Bone marrow (tissue), 2 donors: Measurements from ENCODE around the gene CUL5.
A peak's percentile ranks its signal among the peaks of the same experiment; 100 is the strongest.
"Not testable (repeated sequence)": the region's sequence is repeated elsewhere in the genome, so short reads cannot be mapped to it uniquely, and the experiment has no call there.

Experiments used
- DNase-seq, 2 donors: peaks; one replicate each; lab custom pipeline; 2025; lab: John Stamatoyannopoulos, UW

CUL5 gene

DNA sequence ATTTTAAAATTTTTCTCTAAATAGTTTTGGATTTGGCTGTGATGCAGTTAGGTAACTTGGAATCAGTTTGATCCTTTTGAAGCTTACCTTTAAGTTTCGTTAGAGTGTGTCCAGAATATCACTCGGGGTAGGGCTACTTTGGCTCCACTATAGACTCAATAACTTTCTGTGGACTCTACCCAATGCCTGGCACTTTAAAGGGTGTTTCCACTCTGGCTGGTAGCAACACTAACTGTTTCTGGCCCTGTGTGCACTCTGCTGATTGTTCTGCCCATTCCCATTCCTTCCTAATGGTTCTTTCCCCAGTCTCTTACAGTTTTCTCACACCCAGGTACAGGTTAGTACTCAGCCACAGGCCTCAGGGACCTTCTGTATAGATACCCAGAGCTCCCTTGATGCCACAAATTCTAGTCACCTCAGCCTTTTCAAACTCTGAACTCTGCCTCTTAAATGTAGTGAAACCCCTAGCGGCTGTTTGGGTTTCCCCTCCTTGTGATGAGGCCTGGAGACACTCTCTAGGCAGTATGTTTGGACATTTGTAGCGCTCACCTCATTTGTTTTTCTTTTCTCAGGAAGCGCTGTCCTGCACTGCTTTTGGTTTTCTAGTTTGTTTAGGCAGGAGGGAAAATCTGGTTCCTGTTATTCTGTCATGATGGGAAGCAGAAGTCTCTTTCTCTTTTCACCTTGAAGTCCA lies 16.8 kb downstream of the CUL5 start:
- DNase-seq, result peak in 1 of 2 donors; percentile 2

DNA sequence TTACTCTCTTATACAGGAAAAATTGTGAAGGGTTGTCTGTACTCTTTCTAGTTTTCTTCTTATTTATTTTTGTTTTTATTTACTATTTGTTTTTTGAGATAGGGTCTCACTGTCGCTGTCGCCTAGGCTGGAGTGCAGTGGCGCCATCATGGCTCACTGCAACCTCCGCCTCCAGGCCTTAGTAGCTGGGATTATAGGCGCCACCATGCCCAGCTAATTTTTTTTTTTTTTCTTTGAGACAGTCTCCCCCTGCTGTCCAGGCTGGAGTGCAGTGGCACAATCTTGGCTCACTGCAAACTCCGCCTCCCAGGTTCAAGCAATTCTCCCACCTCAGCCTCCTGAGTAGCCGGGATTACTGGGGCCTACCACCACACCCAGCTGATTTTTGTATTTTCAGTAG lies 18.4 kb downstream of the CUL5 start:
- DNase-seq, result no peak

DNA sequence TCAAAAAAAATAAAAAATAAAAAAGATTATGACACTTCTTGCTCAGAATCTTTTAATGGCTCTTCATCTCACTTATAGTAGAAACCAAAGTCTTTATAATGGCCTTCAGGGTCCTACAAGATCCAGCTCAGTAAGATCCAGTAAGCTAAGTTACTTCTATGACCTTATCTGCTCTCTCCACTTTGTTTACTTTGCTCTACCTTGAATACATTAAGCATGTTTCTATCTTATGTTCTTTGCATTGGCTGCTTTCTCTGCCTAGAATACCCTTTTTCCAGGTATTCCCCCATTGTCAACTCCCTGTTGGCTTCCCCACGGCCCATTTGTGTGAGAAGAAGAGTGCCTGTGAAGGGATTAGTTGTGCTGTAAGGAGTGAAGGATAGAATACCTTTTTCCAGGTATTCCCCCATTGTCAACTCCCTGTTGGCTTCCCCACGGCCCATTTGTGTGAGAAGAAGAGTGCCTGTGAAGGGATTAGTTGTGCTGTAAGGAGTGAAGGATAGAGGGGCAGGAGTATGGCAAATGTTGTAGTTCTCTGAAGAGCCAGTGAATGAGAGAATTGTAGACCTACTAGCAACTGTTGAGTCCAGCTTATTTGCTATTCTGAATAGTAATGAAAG lies 20.2 kb downstream of the CUL5 start:
- not testable (repeated sequence) for DNase-seq

DNA sequence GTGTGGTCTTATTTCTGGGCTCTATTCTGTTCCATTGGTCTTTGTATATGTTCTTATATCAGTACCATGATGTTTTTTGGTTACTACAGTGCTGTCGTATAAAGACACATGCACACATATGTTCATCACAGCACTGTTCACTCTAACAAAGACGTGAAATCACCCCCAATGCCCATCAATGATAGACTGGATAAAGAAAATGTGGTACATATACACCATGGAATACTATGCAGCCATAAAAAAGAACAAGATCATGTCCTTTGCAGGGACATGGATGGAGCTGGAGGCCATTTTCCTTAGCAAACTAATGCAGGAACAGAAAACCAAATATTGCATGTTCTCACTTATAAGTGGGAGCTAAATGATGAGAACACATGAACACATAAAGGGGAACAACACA lies 22.9 kb downstream of the CUL5 start:
- DNase-seq, result not testable (repeated sequence)

DNA sequence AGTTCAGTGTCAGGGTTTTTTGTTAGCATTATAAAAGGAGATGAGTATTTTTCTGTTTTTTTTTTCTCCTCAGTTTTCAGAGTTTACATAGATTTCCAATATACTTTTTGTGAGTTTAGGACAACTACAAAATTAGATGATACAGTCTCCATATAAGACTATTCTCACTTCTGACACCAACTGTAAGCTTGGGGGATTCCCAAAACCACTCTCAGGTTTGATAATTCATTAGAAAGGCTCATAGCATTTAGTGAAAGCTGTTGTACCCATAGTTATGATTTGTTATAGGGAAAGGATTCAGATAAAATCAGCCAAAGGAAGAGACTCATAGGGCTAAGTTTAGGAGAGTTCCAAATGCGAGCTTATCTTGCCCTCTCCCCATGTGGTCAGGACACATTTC lies 24.1 kb downstream of the CUL5 start:
- DNase-seq, result no peak

DNA sequence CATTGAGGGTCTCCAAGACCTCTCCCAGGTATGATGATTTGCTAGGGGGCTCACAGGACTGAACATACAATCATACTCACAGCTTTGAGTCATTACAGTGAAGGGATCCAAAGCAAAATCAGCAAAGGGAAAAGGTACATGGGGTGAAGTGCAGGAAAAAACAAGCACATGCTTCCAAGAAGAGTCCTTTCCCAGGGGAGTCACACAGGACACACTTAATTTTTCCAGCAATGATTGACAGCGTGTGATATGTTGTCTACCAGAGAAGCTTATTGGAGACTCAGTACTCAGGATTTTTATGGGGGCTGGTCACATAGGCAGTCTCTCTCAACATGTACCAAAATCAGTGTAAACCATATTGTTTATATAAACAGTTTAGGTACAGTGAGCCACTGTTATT lies 25.3 kb downstream of the CUL5 start:
- DNase-seq, result no peak

DNA sequence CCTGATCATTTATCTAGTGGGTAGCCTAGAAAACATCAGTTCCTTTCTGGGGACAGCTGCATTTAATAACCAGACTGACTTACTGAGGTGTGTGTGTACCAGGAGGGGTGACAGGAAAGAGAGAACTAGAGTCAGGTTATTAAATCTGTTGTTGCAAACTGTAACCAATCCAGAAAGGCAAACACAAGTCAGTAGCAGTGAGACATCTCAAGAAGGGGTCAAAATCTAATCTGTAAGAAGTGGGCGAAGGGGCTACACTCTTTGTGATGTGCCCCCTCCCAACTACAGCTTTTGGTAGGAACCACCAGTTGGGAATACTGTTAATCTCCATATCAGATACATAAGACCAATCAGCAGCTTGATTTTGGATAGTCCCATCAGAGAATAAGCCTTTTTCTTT lies 26.3 kb downstream of the CUL5 start:
- DNase-seq, result no peak

DNA sequence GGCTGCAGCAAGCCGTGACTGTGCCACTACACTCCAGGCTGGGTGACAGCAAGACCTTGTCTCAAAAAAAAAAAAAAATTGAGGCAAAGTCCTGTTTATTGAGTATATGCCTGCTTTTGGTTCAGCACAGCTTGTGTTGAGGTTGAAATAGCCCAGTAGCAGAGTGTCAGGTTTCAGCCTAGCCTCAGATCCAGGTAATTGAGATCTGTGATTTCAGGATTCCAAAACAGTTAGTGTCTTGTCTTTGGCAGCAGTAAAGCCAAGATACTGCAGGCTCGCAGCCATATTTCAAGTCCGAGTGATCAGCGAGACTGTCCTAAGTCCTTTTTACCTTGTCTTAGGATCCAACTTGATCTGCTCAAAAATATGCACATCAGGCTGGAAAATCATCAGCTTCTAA lies 27.0 kb downstream of the CUL5 start:
- DNase-seq, result no peak

DNA sequence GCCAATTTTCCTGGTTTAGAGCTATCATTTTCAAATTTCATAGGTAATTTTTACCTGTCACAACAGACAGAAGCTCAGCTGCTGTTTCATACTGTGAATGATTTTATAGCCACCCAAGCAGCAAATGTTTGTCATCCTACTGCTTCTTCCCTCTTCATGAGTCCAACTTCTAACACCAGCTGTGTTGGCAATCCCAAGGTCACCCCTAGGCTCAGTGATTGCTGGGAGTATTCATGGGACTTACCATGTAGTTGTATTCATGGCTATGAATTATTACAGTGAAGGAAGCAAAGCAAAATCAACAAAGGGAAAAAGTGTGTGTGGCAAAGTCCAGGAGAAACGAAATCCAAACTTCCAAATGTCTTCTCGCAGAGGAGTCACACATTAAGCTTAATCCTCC lies 28.5 kb downstream of the CUL5 start:
- DNase-seq, result no peak

DNA sequence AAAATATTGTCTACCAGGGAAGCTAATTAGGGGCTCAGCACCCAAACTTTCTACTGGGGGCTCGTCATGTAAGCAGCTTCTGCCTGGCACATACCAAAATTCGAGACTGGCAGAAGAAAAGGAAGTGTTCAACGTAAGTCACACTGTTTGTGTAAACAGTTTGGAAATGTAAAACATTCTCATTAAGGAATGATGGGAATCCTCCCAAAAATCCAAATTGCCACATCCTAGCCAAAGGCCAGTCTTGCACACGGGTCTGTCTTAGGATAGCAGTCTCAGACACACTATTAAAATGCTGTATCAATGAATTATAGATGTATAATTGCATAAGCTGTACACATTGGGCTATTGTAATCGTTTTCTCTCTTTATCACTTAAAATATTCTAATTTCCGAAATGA lies 28.9 kb downstream of the CUL5 start:
- no peak for DNase-seq

DNA sequence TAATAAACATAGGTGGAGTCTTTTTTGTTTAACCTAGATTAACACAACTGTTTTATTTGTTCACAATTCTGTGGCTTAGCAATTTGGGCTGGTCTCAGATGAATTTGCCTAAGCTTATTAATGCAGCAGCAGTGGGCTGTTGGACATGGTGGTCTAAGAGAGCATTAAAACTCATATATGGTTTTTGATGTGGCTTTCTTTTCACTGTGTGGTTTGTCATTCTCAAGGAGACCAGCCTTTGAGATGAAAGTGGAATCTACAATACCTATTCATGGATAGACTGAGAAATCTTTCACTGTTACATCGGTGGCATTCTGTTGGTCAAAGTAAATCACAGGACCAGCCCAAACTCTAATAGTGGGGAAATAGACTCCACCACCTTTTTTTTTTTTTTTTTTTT lies 39.6 kb downstream of the CUL5 start:
- no peak for DNase-seq

DNA sequence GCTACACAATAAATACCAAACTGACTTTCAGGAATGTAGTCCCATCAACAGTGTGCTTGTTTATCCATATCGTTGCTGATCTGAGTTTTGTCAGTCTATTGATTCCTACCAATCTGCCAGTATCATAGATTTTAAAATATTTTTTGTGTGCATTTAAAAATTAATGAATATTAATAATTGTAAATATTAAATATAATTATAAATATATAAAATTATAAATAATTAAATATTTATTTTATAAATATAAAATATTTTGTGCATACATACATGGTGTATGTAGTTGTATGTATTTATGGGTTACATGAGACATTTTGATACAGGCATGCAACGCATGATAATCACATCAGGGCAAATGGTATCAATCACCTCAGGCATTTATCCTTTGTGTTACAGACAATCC lies 53.6 kb downstream of the CUL5 start:
- no peak for DNase-seq

DNA sequence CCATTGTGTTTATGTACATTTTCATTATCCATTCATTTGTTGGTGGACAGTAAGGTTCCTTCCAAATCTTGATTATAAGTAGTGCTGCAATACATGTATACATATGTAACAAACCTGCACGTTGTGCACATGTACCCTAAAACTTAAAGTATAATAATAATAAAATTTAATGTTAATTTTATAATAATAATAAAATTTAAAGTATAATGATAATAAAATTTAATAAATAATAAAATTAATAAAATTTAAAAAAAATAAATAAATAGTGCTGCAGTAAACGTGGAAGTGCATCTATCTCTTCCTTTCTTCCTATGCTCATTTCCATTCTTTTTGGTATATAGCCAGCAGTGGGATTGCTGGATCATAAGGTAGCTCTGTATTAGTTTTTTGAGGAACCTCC lies 54.7 kb downstream of the CUL5 start:
- no peak for DNase-seq

DNA sequence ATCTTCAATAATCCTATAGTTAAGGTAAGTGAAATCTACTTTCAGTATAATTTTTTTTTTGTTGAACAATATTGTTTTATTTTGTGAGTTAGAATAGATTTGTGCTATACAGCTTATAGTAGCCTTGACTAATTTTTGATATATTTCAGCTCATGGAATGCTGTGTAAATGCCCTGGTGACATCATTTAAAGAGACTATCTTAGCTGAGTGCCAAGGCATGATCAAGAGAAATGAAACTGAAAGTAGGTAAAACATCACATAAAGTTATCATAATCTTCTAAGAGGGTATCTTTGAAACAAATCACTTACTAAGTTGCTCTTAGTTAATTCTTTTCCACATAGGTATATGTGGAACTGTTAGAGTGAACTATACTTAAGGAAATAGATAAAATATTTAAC lies 61.2 kb downstream of the CUL5 start:
- no peak for DNase-seq

DNA sequence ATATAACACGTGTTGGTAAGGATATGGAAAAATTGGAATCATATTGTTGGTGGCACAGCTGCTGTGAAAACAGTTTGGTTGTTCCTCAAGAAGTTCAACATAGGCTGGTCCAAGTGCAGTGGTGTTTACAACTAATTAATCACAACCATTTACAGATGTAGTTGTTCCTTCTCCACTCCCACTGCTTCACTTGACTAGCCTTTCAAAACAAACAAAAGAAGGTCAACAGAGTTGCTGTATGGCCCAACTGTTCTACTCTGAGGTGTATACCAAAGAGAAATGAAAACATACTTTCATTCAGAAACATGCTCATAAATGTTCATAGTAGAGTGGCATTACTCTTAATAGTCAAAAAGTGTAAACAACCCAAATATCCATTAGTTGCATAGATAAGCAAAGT lies 76.1 kb downstream of the CUL5 start:
- DNase-seq, result no peak

DNA sequence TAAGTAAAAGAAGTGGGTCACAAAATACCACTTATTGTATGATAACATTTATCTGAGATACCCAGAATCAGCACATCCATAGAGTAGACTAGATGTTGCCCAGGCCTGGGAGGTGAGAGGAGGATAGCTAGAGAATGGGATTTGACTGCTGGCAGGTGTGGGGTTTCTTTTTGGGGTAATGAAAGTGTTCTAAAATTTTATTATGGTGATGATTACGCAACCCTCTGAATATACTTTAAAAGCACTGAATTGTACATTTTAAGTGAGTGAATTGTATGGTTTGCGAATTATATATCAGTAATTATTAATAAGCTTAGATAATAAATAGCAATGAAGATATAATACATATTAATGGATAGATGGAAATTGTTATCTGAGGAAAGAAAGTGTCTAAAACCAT lies 77.0 kb downstream of the CUL5 start:
- no peak for DNase-seq

DNA sequence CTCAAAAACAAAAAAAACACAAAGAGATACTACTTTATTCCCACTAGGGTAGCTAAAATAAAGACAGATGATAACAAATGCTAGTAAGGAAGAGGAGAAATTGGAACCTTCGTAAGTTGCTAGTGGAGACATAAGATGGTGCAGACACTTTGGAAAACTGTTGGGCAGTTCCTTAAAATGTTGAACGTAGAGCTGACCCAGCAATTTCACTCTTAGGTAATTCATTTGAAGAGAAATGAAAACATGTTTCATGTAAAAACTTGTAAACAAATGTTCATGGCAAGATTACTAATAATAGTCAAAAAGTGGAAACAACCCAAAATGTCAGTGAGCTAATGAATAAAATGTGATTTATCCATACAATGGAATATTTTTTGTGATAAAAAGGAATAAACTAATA lies 83.4 kb downstream of the CUL5 start:
- DNase-seq, result no peak

DNA sequence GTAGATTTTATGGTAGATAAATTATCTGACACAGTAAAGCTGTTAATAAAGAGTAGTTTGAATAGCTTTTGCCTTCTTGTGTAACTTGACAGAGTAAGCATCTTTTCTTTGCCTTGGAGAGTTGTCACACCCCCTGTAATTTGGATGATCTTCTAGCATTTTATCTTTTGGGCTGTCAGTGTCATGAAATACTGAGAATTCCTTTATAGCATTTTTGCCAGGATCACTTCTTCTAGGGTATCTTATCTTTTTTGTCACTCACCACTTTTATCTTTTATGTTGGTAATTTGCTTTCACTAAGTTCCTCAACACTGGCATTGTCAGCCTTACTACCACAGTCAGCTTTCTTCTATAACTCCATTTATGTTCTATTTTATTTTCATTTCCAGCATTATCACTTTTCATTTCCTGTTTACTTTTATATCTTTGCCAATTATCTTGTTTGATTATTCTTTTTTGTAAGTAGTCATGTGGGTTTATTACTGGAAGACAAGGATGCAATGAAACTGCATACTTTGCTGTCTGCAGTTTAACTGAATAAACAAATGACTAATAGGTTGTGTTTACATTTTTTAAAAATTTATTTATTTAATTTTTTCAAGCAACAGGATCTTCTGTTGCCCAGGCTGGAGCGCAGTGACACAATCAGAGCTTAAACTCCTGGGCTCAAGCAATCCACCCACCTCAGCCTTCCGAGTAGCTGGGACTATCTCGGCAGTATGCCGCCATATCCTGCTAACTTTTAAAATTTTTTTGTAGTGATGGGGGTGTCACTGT lies 84.6 kb downstream of the CUL5 start:
- DNase-seq, result no peak

DNA sequence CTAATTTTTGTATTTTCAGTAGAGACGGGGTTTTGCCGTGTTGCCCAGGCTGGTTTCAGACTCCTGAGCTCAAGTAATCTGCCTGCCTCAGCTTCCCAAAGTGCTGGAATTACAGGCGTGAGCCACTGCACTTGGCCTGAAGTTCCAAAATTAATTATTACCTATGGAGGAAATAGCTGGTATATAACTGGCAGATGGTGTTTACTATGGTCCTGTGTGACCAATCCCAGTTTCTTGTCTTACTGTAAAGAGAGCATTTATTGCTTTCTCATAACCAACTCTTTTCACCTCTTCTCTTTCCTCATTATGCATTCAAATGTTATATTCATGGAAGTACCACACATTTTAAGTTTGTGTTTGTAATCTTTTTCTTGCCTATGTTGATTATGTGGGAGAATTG lies 88.5 kb downstream of the CUL5 start:
- DNase-seq, result no peak

DNA sequence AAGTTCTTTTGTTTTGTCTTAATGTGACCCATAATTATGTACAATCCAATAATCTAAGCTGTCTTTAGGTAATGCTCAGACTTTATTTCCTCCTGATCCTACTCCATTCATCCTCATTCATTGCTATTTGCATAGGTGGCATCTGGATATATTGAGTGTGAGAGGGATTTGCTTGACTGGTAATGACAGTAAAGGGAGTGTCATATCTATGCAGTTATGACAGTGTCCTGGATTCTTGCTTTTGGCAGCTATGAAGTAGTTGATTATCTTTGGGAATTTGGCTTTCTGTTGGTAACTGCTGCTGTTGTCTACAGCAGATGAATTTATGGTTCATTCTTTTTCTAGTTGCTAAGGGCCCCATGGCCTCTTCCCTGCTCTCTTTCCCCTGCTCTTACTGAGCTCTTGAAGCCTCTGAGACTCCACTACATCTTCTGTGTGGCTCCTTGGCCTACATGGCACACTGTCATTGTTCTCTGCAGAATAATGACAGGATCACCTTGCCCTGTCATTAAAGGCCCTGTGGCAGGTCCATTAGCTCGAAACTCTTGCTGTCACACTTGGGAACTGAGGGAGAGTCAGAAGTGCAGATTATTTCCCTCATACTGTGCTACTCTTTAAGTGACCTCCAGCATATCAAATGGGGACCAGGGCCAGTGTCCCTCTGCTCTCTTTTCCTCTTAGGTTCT lies 92.5 kb downstream of the CUL5 start:
- no peak for DNase-seq

DNA sequence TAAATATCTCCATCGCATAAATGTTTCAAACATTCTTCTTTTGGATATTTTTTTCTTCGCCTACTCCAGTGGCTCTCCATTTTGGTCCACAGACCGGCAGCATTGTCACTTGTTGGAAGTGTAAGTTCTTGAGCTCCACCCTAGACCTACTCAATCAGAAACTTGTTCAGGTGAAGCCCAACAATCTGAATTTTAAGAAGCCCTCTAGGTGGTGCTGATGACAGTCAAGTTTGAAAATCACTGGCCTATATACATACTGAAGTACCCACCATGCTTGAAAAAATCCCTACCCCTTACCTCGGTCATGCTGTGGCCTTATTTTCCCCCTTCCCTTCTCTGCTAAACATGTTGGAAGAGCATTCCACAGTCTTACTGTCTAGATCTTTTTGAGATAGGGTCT lies 102.4 kb downstream of the CUL5 start:
- no peak for DNase-seq

DNA sequence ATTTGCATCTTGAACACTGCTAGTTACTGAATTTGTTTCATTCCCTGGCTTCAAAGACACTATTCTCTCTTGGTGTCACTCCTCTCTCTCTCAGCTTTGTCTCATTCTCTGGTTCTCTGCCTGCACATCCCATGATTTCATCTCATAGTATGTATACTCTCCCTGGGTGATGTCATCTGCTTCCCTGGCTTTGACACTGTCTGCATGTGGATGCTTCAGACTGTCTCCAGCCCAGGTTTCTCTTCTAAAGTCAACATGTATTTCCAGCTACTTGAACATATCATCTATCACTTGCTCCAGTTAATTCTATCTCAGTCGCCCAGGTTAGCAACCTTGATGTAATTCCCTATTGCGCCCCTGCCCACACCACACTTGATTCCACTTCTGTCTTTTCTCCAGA lies 103.4 kb downstream of the CUL5 start:
- no peak for DNase-seq
